HepG2 (cell line): ENCODE data around the gene TUT4. TPM values are rescaled to one million over a fixed set of nuclear protein-coding genes. Genes with fewer than 3 reads are reported as not detected.

Source experiments
- ATAC-seq: fragments of 200-7000 bp; cut with Tn5 transposase; 3 replicates; pipeline ENCODE4 v1.9.1; 2020; ENCODE audit warnings: mild to moderate bottlenecking, moderate library complexity
- BruUV-seq: library from RNA; stranded (reverse); fragments of 400-500 nt; replicated peaks from 2 replicates; lab custom pipeline; 2021; lab: Mats Ljungman, UMichigan
- CTCF ChIA-PET: fragments of 300-600 bp; formaldehyde crosslinking; extraction: SDS; loops from one replicate; lab custom pipeline; 2021; ENCODE audit warnings: low total read pairs, inconsistent platforms, low intra/inter-chr PET ratio; lab: Yijun Ruan, JAX
- POLR2A ChIA-PET: fragments of 350-600 bp; sonication (Branson Sonifier 250); formaldehyde crosslinking; loops from one replicate; lab custom pipeline; 2020; ENCODE audit warnings: antibody characterized with exemption, inconsistent platforms; lab: Yijun Ruan, JAX
- DNase-seq: peaks from one replicate; pipeline ENCODE4 v3.0.0-alpha.2; 2015; ENCODE audit warnings: low spot score
- FAIRE-seq: peaks from 3 replicates; lab custom pipeline; 2011; peaks lifted over from hg19 to GRCh38; lab: Jason Lieb, UNC
- H2AFZ ChIP-seq: one replicate; pipeline ENCODE4 v1.6.1; 2011; ENCODE audit warnings: low read length, inconsistent platforms
- H3K27ac ChIP-seq: fragments of 300-600 bp; 3 replicates; pipeline ENCODE4 v1.8.0; 2011; ENCODE audit warnings: mixed run types, mild to moderate bottlenecking, mixed read lengths, low read length, inconsistent platforms; ENCODE audit not compliant: insufficient read depth; ENCODE audit errors: extremely low read length
- H3K27me3 ChIP-seq, 2 experiments: fragments of 200-600 bp in 1 of 2; 2 replicates in 1 of 2; 3 replicates in 1 of 2; pipeline versions ENCODE4 v1.6.0 to v1.8.0; 2011; ENCODE audit warnings: low read length in 2 of 2, mild to moderate bottlenecking in 2 of 2, moderate library complexity in 2 of 2, inconsistent platforms in 1 of 2; ENCODE audit not compliant: insufficient read depth in 2 of 2, control insufficient read depth in 1 of 2
- H3K36me3 ChIP-seq, 2 experiments: fragments of 200-600 bp in 1 of 2; replicated peaks in 1 of 2; 2 replicates in 1 of 2; 3 replicates in 1 of 2; pipeline versions ENCODE4 v1.5.1 to v1.8.0; 2011; ENCODE audit warnings: low read length in 2 of 2, inconsistent platforms in 1 of 2; ENCODE audit not compliant: insufficient read depth in 2 of 2, control insufficient read depth in 1 of 2
- H3K4me1 ChIP-seq: 2 replicates; pipeline ENCODE4 v1.5.1; 2012; ENCODE audit warnings: low read length, inconsistent platforms; ENCODE audit not compliant: insufficient read depth
- H3K4me2 ChIP-seq: 2 replicates; pipeline ENCODE4 v1.6.0; 2011; ENCODE audit warnings: low read depth, low read length, inconsistent platforms
- H3K4me3 ChIP-seq, 3 experiments: fragments of 200-600 bp in 1 of 3; sonication (generic), shearing (Covaris generic) in 1 of 3; replicated peaks in 1 of 3; 2 replicates each; pipeline ENCODE4 v1.5.1; 2011 to 2016; ENCODE audit warnings: low read length in 3 of 3, inconsistent platforms in 2 of 3, low read depth in 2 of 3, mild to moderate bottlenecking in 2 of 3, control low read depth in 1 of 3, mixed read lengths in 1 of 3; ENCODE audit not compliant: insufficient read depth in 1 of 3
- H3K79me2 ChIP-seq: one replicate; pipeline ENCODE4 v1.6.1; 2011; ENCODE audit warnings: low read length, inconsistent platforms; ENCODE audit not compliant: insufficient read depth
- H3K9ac ChIP-seq: 2 replicates; pipeline ENCODE4 v1.6.0; 2011; ENCODE audit warnings: mild to moderate bottlenecking, low read depth, low read length, inconsistent platforms; ENCODE audit not compliant: insufficient read depth
- H3K9me3 ChIP-seq: 2 replicates; pipeline ENCODE4 v1.5.1; 2012; ENCODE audit warnings: mild to moderate bottlenecking, low read length
- H4K20me1 ChIP-seq: 2 replicates; pipeline ENCODE4 v1.6.0; 2011; ENCODE audit warnings: inconsistent platforms, mild to moderate bottlenecking, low read length, moderate library complexity; ENCODE audit not compliant: insufficient read depth
- HHEX ChIP-seq: IDR thresholded peaks from 2 replicates; pipeline ENCODE4 v1.6.1; 2016; ENCODE audit warnings: control low read depth
- ZBTB21 ChIP-seq: sonication (generic); formaldehyde crosslinking; IDR thresholded peaks from 2 replicates; pipeline ENCODE4 v1.4.0; 2020; ENCODE audit warnings: missing genetic modification reagents
- ZNF432 ChIP-seq: sonication (generic); formaldehyde crosslinking; IDR thresholded peaks from 2 replicates; pipeline ENCODE4 v1.5.0; 2020; ENCODE audit warnings: missing genetic modification reagents, mild to moderate bottlenecking, borderline replicate concordance
- ZNF510 ChIP-seq: sonication (generic); formaldehyde crosslinking; IDR thresholded peaks from 2 replicates; pipeline ENCODE4 v1.4.0; 2020; ENCODE audit warnings: low read depth, mild to moderate bottlenecking, missing genetic modification reagents
- ZNF782 ChIP-seq: sonication (generic); formaldehyde crosslinking; IDR thresholded peaks from 2 replicates; pipeline ENCODE4 v1.4.0; 2020; ENCODE audit warnings: missing genetic modification reagents, mild to moderate bottlenecking, borderline replicate concordance
- WGBS: methylation state at CpG from one replicate; pipeline ENCODE4 v1.1.6; 2017; ENCODE audit warnings: low lambda C conversion rate; 5-methylcytosine and 5-hydroxymethylcytosine counted together
- in situ Hi-C: cut with HindIII; loops from 2 replicates; pipeline ENCODE4 v1.10.0; 2017; ENCODE audit warnings: low pct_unique_long_range_greater_than_20kb; ENCODE audit not compliant: extremely low pct_ligation_motif_present
- intact Hi-C: fragments of 100-400 bp; cut with micrococcal nuclease; formaldehyde crosslinking; loops from one replicate; pipeline ENCODE4 v1.10.0; 2022; ENCODE audit not compliant: unreplicated experiment
- polyA plus RNA-seq, 8 experiments: library from polyadenylated mRNA; depleted of rRNA in 3 of 8; stranded (reverse) in 7 of 8; unstranded in 1 of 8; fragments of >200 nt; fragmentation: Illumina TruSeq in 4 of 8; extraction: Trizol in 4 of 8; gene quantifications; 2 replicates each; pipeline versions ENCODE4 v1.2.1 to v1.2.3, GENCODE V29; 2011 to 2016; ENCODE audit warnings: low read depth in 4 of 8, missing spikeins in 1 of 8, mixed read lengths in 1 of 8; ENCODE audit not compliant: insufficient read depth in 1 of 8
- total RNA-seq, 5 experiments: library from RNA; depleted of rRNA; stranded (reverse); fragments of >200 nt; fragmentation: Illumina TruSeq; extraction: Trizol; gene quantifications; 2 replicates each; pipeline ENCODE4 v1.2.3, GENCODE V29; 2016; ENCODE audit warnings: low read depth in 1 of 5
- TF ChIP-seq, protein P1 (sequence below): sonication (generic); formaldehyde crosslinking; IDR thresholded peaks from 2 replicates; pipeline ENCODE4 v1.4.0; 2020; ENCODE audit warnings: missing genetic modification reagents, borderline replicate concordance
- TF ChIP-seq, protein P2 (sequence below), 2 experiments: IDR thresholded peaks; 2 replicates each; pipeline ENCODE4 v1.6.1; 2011 to 2012; ENCODE audit warnings: low read length in 2 of 2, borderline replicate concordance in 1 of 2, low read depth in 1 of 2, mild to moderate bottlenecking in 1 of 2, moderate library complexity in 1 of 2
- TF ChIP-seq, protein P3 (sequence below): sonication (generic); formaldehyde crosslinking; IDR thresholded peaks from 2 replicates; pipeline ENCODE4 v1.5.0; 2020; ENCODE audit warnings: mild to moderate bottlenecking, missing genetic modification reagents

The TUT4 gene
- total and polyA plus RNA-seq, 2 of the 13 experiments (the other 11 are each of a cell fraction or from before 2014, with no cell fraction given) = 44.7 to 53.5 TPM

DNA sequence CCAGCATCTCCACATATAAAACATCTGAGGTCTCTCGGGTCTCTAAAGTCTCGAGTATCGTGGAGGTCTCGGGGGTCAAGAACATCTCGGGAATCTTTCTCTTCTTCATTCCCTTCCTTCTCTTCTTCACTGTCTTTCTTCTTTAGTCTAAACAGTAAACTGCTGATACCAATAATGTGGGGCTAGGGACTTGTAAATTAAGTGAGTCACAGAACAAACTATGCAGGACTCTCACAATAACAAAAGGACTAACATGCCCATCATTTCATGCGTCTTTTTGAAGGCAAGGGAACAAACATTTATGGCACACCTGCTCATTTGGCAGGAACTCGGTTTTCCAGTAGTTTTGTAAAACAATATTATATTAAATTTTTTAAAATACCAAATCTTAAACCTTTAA lies 116.1 kb downstream of the TUT4 start (continued):
- TF ChIP-seq, protein P1, sequence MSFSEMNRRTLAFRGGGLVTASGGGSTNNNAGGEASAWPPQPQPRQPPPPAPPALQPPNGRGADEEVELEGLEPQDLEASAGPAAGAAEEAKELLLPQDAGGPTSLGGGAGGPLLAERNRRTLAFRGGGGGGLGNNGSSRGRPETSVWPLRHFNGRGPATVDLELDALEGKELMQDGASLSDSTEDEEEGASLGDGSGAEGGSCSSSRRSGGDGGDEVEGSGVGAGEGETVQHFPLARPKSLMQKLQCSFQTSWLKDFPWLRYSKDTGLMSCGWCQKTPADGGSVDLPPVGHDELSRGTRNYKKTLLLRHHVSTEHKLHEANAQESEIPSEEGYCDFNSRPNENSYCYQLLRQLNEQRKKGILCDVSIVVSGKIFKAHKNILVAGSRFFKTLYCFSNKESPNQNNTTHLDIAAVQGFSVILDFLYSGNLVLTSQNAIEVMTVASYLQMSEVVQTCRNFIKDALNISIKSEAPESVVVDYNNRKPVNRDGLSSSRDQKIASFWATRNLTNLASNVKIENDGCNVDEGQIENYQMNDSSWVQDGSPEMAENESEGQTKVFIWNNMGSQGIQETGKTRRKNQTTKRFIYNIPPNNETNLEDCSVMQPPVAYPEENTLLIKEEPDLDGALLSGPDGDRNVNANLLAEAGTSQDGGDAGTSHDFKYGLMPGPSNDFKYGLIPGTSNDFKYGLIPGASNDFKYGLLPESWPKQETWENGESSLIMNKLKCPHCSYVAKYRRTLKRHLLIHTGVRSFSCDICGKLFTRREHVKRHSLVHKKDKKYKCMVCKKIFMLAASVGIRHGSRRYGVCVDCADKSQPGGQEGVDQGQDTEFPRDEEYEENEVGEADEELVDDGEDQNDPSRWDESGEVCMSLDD = no peak
- TF ChIP-seq ZNF510 (CRISPR knock-in tag) = no peak
- no peak for TF ChIP-seq ZNF432 (CRISPR knock-in tag)
- no peak for TF ChIP-seq ZNF782 (CRISPR knock-in tag)
- no peak for TF ChIP-seq ZBTB21 (CRISPR knock-in tag)
- TF ChIP-seq, protein P2, sequence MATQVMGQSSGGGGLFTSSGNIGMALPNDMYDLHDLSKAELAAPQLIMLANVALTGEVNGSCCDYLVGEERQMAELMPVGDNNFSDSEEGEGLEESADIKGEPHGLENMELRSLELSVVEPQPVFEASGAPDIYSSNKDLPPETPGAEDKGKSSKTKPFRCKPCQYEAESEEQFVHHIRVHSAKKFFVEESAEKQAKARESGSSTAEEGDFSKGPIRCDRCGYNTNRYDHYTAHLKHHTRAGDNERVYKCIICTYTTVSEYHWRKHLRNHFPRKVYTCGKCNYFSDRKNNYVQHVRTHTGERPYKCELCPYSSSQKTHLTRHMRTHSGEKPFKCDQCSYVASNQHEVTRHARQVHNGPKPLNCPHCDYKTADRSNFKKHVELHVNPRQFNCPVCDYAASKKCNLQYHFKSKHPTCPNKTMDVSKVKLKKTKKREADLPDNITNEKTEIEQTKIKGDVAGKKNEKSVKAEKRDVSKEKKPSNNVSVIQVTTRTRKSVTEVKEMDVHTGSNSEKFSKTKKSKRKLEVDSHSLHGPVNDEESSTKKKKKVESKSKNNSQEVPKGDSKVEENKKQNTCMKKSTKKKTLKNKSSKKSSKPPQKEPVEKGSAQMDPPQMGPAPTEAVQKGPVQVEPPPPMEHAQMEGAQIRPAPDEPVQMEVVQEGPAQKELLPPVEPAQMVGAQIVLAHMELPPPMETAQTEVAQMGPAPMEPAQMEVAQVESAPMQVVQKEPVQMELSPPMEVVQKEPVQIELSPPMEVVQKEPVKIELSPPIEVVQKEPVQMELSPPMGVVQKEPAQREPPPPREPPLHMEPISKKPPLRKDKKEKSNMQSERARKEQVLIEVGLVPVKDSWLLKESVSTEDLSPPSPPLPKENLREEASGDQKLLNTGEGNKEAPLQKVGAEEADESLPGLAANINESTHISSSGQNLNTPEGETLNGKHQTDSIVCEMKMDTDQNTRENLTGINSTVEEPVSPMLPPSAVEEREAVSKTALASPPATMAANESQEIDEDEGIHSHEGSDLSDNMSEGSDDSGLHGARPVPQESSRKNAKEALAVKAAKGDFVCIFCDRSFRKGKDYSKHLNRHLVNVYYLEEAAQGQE (IDR thresholded peaks at IDR 0.05; ENCODE audit: borderline replicate concordance in 1 of 2, low read depth in 1 of 2, low read length in 2 of 2) = no peak

DNA sequence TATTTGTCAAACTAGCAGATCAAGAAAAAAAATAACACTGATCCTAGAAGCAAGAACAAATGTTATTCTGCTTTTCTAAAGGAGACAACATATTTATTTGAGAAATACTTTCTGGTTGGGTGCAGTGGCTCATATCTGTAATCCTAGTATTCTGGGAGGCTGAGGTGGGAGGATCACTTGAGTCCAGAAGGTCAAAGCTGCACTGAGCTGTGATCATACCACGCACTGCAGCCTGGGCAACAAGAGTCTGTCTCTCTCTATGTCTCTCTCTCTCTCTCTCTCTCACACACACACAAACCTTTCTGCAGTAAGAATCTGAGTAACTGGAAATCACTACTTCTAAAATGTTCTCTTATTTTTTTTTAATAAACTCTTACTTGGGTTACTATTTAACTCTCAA lies 117.2 kb downstream of the TUT4 start:
- DNase-seq = peak; percentile 11
- Histone ChIP-seq H3K27ac (no peak overlapping the region), H3K4me1 (no peaks in the 10 kb centered on the region), H3K79me2 (no peaks in the 10 kb centered on the region), H3K9ac (no peak overlapping the region), H2AFZ (no peak overlapping the region), H3K27me3 (no peaks in the 10 kb centered on the region), H3K4me3 (no peak overlapping the region), H3K36me3 (peaks cover 14 to 48% of the 10 kb centered on the region in 2 experiments), H3K4me2 (no peak overlapping the region), H3K9me3 (no peaks in the 10 kb centered on the region), H4K20me1 (no peaks in the 10 kb centered on the region)
- peak; percentile 71 for ATAC-seq
- 100% methylated on average over 1 of the region's 1 CpG for WGBS
- no peak for FAIRE-seq
- ChIA-PET CTCF (no interaction called here), POLR2A (no interaction called here)
- intact Hi-C loops (no loop called here), in situ Hi-C loops (no loop called here)
- no TSS peak for BruUV-seq
- TF ChIP-seq HHEX = no peak
- TF ChIP-seq, protein P3, sequence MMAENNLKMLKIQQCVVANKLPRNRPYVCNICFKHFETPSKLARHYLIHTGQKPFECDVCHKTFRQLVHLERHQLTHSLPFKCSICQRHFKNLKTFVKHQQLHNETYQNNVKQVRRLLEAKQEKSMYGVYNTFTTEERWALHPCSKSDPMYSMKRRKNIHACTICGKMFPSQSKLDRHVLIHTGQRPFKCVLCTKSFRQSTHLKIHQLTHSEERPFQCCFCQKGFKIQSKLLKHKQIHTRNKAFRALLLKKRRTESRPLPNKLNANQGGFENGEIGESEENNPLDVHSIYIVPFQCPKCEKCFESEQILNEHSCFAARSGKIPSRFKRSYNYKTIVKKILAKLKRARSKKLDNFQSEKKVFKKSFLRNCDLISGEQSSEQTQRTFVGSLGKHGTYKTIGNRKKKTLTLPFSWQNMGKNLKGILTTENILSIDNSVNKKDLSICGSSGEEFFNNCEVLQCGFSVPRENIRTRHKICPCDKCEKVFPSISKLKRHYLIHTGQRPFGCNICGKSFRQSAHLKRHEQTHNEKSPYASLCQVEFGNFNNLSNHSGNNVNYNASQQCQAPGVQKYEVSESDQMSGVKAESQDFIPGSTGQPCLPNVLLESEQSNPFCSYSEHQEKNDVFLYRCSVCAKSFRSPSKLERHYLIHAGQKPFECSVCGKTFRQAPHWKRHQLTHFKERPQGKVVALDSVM = peak; percentile 93
